Astrocyte (in vitro differentiated cells and primary cell): Measurements from ENCODE around the gene XIRP1. TPM values are rescaled to one million over a fixed set of nuclear protein-coding genes. Genes with fewer than 3 reads are reported as not detected.

Source experiments
- DNase-seq: peaks from one replicate; pipeline ENCODE4 v3.0.0-alpha.2; 2010; ENCODE audit warnings: low read depth
- FAIRE-seq: peaks from 2 replicates; lab custom pipeline; 2011; peaks lifted over from hg19 to GRCh38; lab: Jason Lieb, UNC
- H2AFZ ChIP-seq: 2 replicates; pipeline ENCODE4 v1.6.0; 2012; ENCODE audit warnings: low read depth, low read length, inconsistent platforms
- H3K27ac ChIP-seq: 2 replicates; pipeline ENCODE4 v1.5.1; 2011; ENCODE audit warnings: low read depth, low read length, inconsistent platforms
- H3K27me3 ChIP-seq: 2 replicates; pipeline ENCODE4 v1.6.0; 2011; ENCODE audit warnings: low read length, inconsistent platforms; ENCODE audit not compliant: insufficient read depth
- H3K36me3 ChIP-seq: 2 replicates; pipeline ENCODE4 v1.5.1; 2011; ENCODE audit warnings: low read length, inconsistent platforms; ENCODE audit not compliant: insufficient read depth
- H3K4me1 ChIP-seq: 2 replicates; pipeline ENCODE4 v1.5.1; 2011; ENCODE audit warnings: low read length, inconsistent platforms; ENCODE audit not compliant: insufficient read depth
- H3K4me2 ChIP-seq: 2 replicates; pipeline ENCODE4 v1.6.0; 2012; ENCODE audit warnings: low read length, inconsistent platforms
- H3K4me3 ChIP-seq: 2 replicates; pipeline ENCODE4 v1.5.1; 2011; ENCODE audit warnings: low read depth, mild to moderate bottlenecking, low read length, inconsistent platforms; ENCODE audit not compliant: insufficient read depth
- H3K79me2 ChIP-seq: 2 replicates; pipeline ENCODE4 v1.6.0; 2012; ENCODE audit warnings: mild to moderate bottlenecking, low read length, inconsistent platforms; ENCODE audit not compliant: insufficient read depth
- H3K9ac ChIP-seq: 2 replicates; pipeline ENCODE4 v1.6.0; 2012; ENCODE audit warnings: mild to moderate bottlenecking, low read length, inconsistent platforms
- H3K9me3 ChIP-seq: 2 replicates; pipeline ENCODE4 v1.5.1; 2012; ENCODE audit warnings: low read depth, mild to moderate bottlenecking, low read length, inconsistent platforms; ENCODE audit not compliant: insufficient read depth
- H4K20me1 ChIP-seq: 2 replicates; pipeline ENCODE4 v1.6.0; 2012; ENCODE audit warnings: low read length, inconsistent platforms; ENCODE audit not compliant: insufficient read depth
- H3K27ac Mint-ChIP-seq: one replicate; pipeline ENCODE4 v1.8.0; 2021; ENCODE audit warnings: mild to moderate bottlenecking, mixed read lengths; ENCODE audit not compliant: unreplicated experiment
- H3K27me3 Mint-ChIP-seq: one replicate; pipeline ENCODE4 v1.8.0; 2021; ENCODE audit warnings: low read depth, mixed read lengths; ENCODE audit not compliant: unreplicated experiment
- H3K36me3 Mint-ChIP-seq: one replicate; pipeline ENCODE4 v1.8.0; 2021; ENCODE audit warnings: low read depth, mixed read lengths; ENCODE audit not compliant: unreplicated experiment
- H3K4me1 Mint-ChIP-seq: one replicate; pipeline ENCODE4 v1.8.0; 2021; ENCODE audit warnings: low read depth, mixed read lengths; ENCODE audit not compliant: unreplicated experiment
- H3K4me3 Mint-ChIP-seq: one replicate; pipeline ENCODE4 v1.8.0; 2021; ENCODE audit warnings: mild to moderate bottlenecking, moderate library complexity, mixed read lengths; ENCODE audit not compliant: unreplicated experiment
- H3K9me3 Mint-ChIP-seq: one replicate; pipeline ENCODE4 v1.8.0; 2021; ENCODE audit warnings: mild to moderate bottlenecking, mixed read lengths; ENCODE audit not compliant: unreplicated experiment
- EZH2 ChIP-seq: IDR thresholded peaks from 2 replicates; pipeline ENCODE4 v1.6.1; 2012; ENCODE audit warnings: mild to moderate bottlenecking, low read length, inconsistent platforms; ENCODE audit not compliant: insufficient read depth
- total RNA-seq: library from RNA; stranded (reverse); gene quantifications from 2 replicates; pipeline ENCODE4 v1.2.1, GENCODE V29; 2021
- TF ChIP-seq, protein P1 (sequence below): IDR thresholded peaks from 2 replicates; pipeline ENCODE4 v1.5.1; 2011; ENCODE audit warnings: low read depth, mild to moderate bottlenecking, inconsistent platforms, low read length, moderate library complexity; ENCODE audit not compliant: insufficient read depth

Gene XIRP1
- total RNA-seq, 1 donor from 2014 or later = 1.1 TPM

DNA sequence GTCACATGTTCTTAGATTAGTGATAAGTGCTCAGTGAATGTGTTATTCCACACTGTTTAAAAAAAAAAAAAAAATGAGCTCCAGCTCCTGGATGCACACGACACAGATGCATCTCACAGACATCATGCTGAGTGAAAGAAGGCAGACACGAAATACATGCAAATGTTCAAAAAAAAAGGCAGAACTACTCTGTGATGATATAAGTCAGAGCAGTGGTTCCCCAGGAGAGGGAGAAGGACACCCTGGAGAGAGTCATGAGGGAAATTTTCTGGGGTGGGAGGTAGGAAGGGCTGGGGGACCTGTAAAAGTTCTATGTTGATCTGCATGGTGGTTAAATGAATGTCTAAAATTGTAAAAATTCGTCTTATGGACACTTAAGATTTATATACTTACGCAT, 43.3 kb downstream of the XIRP1 start:
- H3K9ac ChIP-seq = peak overlapping the region; percentile 99
- TF ChIP-seq, protein P1, sequence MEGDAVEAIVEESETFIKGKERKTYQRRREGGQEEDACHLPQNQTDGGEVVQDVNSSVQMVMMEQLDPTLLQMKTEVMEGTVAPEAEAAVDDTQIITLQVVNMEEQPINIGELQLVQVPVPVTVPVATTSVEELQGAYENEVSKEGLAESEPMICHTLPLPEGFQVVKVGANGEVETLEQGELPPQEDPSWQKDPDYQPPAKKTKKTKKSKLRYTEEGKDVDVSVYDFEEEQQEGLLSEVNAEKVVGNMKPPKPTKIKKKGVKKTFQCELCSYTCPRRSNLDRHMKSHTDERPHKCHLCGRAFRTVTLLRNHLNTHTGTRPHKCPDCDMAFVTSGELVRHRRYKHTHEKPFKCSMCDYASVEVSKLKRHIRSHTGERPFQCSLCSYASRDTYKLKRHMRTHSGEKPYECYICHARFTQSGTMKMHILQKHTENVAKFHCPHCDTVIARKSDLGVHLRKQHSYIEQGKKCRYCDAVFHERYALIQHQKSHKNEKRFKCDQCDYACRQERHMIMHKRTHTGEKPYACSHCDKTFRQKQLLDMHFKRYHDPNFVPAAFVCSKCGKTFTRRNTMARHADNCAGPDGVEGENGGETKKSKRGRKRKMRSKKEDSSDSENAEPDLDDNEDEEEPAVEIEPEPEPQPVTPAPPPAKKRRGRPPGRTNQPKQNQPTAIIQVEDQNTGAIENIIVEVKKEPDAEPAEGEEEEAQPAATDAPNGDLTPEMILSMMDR = no peak
- no peak for TF ChIP-seq EZH2
- peaks cover 83% of the 10 kb centered on the region for H4K20me1 ChIP-seq
- Mint-ChIP-seq H3K9me3 (no peaks in the 10 kb centered on the region), H3K36me3 (peaks cover 20% of the 10 kb centered on the region), H3K27ac (peak overlapping the region; percentile 98), H3K4me3 (peak overlapping the region; percentile 94), H3K27me3 (no peaks in the 10 kb centered on the region), H3K4me1 (peaks cover 64% of the 10 kb centered on the region)
- H3K79me2 ChIP-seq = peaks cover 92% of the 10 kb centered on the region
- H3K4me2 ChIP-seq = peak overlapping the region; percentile 98
- peaks cover 64% of the 10 kb centered on the region for H3K4me1 ChIP-seq
- no peaks in the 10 kb centered on the region for H3K27me3 ChIP-seq
- FAIRE-seq (no peak), DNase-seq (no peak)
- H3K9me3 ChIP-seq = no peaks in the 10 kb centered on the region
- peaks cover 22% of the 10 kb centered on the region for H3K36me3 ChIP-seq
- H3K27ac ChIP-seq = peak overlapping the region; percentile 100
- no peak overlapping the region for H2AFZ ChIP-seq
- peak overlapping the region; percentile 89 for H3K4me3 ChIP-seq

DNA sequence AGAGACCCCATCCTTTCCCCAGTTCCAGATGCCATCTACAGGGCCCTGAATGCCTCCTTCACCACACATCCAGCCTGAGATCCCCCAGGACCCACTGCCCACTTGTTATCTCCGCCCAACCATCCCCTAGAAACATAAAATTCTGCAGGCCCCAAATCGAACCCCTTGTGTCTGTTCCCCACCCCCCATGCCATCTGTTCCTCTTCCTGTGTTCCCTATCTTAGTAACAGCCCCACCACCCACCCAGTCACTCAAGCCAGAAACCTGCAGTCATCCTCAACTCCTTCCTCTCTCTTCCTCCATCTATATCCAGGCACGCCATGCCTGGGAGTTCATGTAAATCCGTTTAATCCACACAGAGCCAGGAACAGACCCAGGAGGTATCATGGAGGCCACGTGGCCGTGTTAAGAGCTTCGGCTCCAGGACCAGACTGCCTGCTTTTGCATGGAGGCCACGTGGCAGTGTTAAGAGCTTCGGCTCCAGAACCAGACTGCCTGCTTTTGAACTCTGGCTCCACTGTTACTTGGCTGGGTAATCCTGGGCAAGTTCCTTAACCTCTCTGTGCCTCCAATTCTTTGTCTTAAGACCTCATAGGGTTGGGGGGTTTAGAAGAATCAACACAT, 43.8 kb downstream of the XIRP1 start:
- Histone ChIP-seq H3K4me3 (peak overlapping the region; percentile 45), H3K9me3 (no peaks in the 10 kb centered on the region), H3K79me2 (peaks cover 97% of the 10 kb centered on the region), H3K4me1 (peaks cover 64% of the 10 kb centered on the region), H3K27me3 (no peaks in the 10 kb centered on the region), H3K36me3 (peaks cover 27% of the 10 kb centered on the region), H3K4me2 (peak overlapping the region; percentile 98), H3K27ac (peak overlapping the region; percentile 100), H4K20me1 (peaks cover 88% of the 10 kb centered on the region), H2AFZ (no peak overlapping the region), H3K9ac (peak overlapping the region; percentile 99)
- FAIRE-seq (no peak), DNase-seq (no peak)
- H3K27ac Mint-ChIP-seq = peak overlapping the region; percentile 98
- H3K9me3 Mint-ChIP-seq = no peaks in the 10 kb centered on the region
- H3K4me1 Mint-ChIP-seq = peaks cover 64% of the 10 kb centered on the region
- H3K27me3 Mint-ChIP-seq = no peaks in the 10 kb centered on the region
- H3K36me3 Mint-ChIP-seq = peaks cover 20% of the 10 kb centered on the region
- peak overlapping the region; percentile 94 for H3K4me3 Mint-ChIP-seq
- TF ChIP-seq, protein P1 = no peak
- TF ChIP-seq EZH2 = no peak

DNA sequence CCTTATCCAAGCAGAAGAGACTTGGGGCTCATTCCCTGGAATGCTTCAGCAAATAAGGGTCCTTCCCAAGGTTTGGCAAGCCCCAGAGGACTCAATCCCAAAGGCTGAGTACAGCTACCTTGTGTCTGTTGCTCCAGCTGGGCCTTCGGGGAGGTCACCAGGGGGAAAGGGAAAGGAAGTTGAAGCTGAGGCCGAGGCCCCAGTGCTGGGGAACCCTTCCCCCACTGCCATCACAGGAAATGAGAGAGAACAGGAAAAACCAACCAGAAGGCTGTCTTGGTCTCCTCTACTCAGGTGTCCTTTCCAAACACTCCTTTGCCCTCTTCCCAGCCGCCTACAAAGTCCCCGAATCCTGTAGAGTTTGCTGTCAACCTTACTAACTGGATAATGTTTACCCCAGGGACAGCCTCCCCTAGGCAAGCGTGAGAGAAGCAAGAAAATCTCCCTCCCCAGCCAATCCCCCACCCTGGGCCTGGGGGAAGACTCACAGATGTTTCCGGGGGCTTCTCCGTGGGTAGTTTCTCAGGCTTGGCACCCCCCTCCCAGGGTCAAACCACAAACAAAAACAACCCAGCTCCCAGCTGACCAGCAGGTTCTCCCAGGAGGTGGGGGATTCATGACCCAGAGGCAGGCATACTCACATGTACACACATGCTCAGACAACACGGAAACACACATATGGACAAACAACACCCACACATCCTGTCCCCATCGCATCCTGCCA, 44.5 kb downstream of the XIRP1 start:
- H3K27me3 Mint-ChIP-seq = no peaks in the 10 kb centered on the region
- TF ChIP-seq EZH2 = no peak
- TF ChIP-seq, protein P1 = no peak
- H3K79me2 ChIP-seq = peaks cover 100% of the 10 kb centered on the region
- H3K27ac Mint-ChIP-seq = peak overlapping the region; percentile 98
- H3K9ac ChIP-seq = peak overlapping the region; percentile 99
- H3K36me3 Mint-ChIP-seq = peaks cover 27% of the 10 kb centered on the region
- FAIRE-seq (no peak), DNase-seq (peak; percentile 44)
- H4K20me1 ChIP-seq = peaks cover 95% of the 10 kb centered on the region
- H3K4me2 ChIP-seq = peak overlapping the region; percentile 98
- H2AFZ ChIP-seq = no peak overlapping the region
- H3K4me3 Mint-ChIP-seq = peak overlapping the region; percentile 94
- no peaks in the 10 kb centered on the region for H3K27me3 ChIP-seq
- peaks cover 34% of the 10 kb centered on the region for H3K36me3 ChIP-seq
- H3K4me1 Mint-ChIP-seq = peaks cover 64% of the 10 kb centered on the region
- H3K9me3 ChIP-seq = no peaks in the 10 kb centered on the region
- H3K4me1 ChIP-seq = peaks cover 64% of the 10 kb centered on the region
- peak overlapping the region; percentile 100 for H3K27ac ChIP-seq
- no peaks in the 10 kb centered on the region for H3K9me3 Mint-ChIP-seq
- H3K4me3 ChIP-seq = peak overlapping the region; percentile 45
